ENCODE data around the gene SLAMF1.

SLAMF1 gene

DNA sequence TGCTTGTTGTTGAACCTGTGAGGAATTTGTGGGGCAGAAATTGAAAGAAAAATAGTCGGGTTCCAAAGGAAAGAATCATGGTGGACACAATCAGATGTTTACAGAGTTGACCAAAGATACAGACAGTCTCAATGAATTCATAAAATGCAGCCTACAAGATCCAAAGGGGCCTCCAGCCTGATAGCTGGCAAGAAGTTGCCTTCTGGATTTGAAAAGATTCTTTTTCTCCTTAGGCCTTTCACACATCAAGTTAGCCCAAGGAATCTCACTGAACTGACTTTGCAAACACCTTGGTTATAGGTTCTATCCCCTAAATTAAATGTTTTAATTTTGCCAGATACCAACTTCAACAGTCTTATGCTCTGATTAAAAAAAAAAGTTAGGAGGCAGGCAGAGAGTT, 21.5 kb downstream of the SLAMF1 start:
- H3K9ac ChIP-seq (ENCODE audit: low read length), result no peak overlapping the region
- H3K4me1 ChIP-seq (ENCODE audit: control insufficient read depth, insufficient read depth, low read depth, low read length), result peaks cover 1% of the 10 kb centered on the region
- no peak overlapping the region for H2BK15ac ChIP-seq (ENCODE audit: low read depth, poor library complexity, severe bottlenecking)
- H3K9me3 ChIP-seq (ENCODE audit: control insufficient read depth, low read length), result no peaks in the 10 kb centered on the region
- no peak overlapping the region for H2BK12ac ChIP-seq (ENCODE audit: low read length in 2 of 2)
- no peak overlapping the region for H3K4me2 ChIP-seq (ENCODE audit: low read length, poor library complexity, severe bottlenecking)
- H3K18ac ChIP-seq (ENCODE audit: low read depth in 1 of 2, low read length in 2 of 2), result no peak overlapping the region
- no peak overlapping the region for H3K4me3 ChIP-seq (ENCODE audit: insufficient read depth in 1 of 2, low read depth in 1 of 2, low read length in 2 of 2)
- no peak overlapping the region for H2BK5ac ChIP-seq (ENCODE audit: low read depth, low read length, poor library complexity, severe bottlenecking)
- no peak overlapping the region for H3K4ac ChIP-seq (ENCODE audit: low read depth in 1 of 2, low read length in 2 of 2)
- 78% methylated on average over 1 of the region's 1 CpG for WGBS
- no peak overlapping the region for H3K27ac ChIP-seq (ENCODE audit: low read length, poor library complexity, severe bottlenecking)
- no peak overlapping the region for H2AFZ ChIP-seq (ENCODE audit: low read depth, low read length)
- no peak overlapping the region for H3K23ac ChIP-seq (ENCODE audit: low read length in 2 of 2)
- no peaks in the 10 kb centered on the region for H3K36me3 ChIP-seq (ENCODE audit: control insufficient read depth in 1 of 2, insufficient read depth in 2 of 2, low read depth in 1 of 2, low read length in 2 of 2)
- no peak overlapping the region for H4K91ac ChIP-seq (ENCODE audit: low read length)
- H2AK5ac ChIP-seq (ENCODE audit: low read length, severe bottlenecking), result no peak overlapping the region
- H2BK120ac ChIP-seq (ENCODE audit: low read depth, low read length), result no peak overlapping the region
- H3K79me1 ChIP-seq (replicated peaks; ENCODE audit: low read length, poor library complexity, severe bottlenecking), result no peaks in the 10 kb centered on the region
- peaks cover 3 to 4% of the 10 kb centered on the region in 2 experiments for H3K27me3 ChIP-seq (ENCODE audit: control insufficient read depth in 1 of 2, insufficient read depth in 1 of 2, low read length in 2 of 2)
- H4K8ac ChIP-seq (ENCODE audit: low read length), result no peak overlapping the region
- no peak overlapping the region for H3K14ac ChIP-seq (ENCODE audit: low read length in 2 of 2)
- DNase-seq, result no peak

DNA sequence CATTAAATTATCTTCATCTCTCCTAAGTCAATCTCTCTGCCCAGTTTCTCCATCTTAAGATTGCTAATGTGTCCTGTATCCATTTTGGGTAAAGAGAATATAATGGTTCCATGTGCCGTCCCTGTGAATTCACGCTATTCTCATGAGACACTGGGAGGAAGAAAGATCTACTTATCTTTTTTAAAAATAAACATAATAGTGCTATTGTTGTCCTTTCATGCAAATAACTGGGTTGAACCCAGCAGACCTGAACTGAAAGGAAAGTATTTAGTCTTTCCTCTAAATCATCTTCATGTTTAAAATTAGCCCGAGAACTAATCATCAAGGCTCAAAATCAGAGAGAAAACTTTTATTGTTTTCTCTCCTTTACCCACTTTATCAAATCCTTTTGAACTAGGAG, 22.4 kb downstream of the SLAMF1 start:
- Histone ChIP-seq H3K27ac (ENCODE audit: low read length, poor library complexity, severe bottlenecking) (no peak overlapping the region), H2AFZ (ENCODE audit: low read depth, low read length) (no peak overlapping the region), H3K4me3 (ENCODE audit: insufficient read depth in 1 of 2, low read depth in 1 of 2, low read length in 2 of 2) (no peak overlapping the region), H3K4ac (ENCODE audit: low read depth in 1 of 2, low read length in 2 of 2) (no peak overlapping the region), H2BK12ac (ENCODE audit: low read length in 2 of 2) (no peak overlapping the region), H2BK120ac (ENCODE audit: low read depth, low read length) (no peak overlapping the region), H3K79me1 (replicated peaks; ENCODE audit: low read length, poor library complexity, severe bottlenecking) (no peaks in the 10 kb centered on the region), H4K8ac (ENCODE audit: low read length) (no peak overlapping the region), H2BK15ac (ENCODE audit: low read depth, poor library complexity, severe bottlenecking) (no peak overlapping the region), H4K91ac (ENCODE audit: low read length) (no peak overlapping the region), H3K9ac (ENCODE audit: low read length) (no peak overlapping the region), H3K4me1 (ENCODE audit: control insufficient read depth, insufficient read depth, low read depth, low read length) (peaks cover 1% of the 10 kb centered on the region), H3K27me3 (ENCODE audit: control insufficient read depth in 1 of 2, insufficient read depth in 1 of 2, low read length in 2 of 2) (peaks cover 0 to 4% of the 10 kb centered on the region in 2 experiments), H3K9me3 (ENCODE audit: control insufficient read depth, low read length) (no peaks in the 10 kb centered on the region), H3K14ac (ENCODE audit: low read length in 2 of 2) (no peak overlapping the region), H2AK5ac (ENCODE audit: low read length, severe bottlenecking) (no peak overlapping the region), H2BK5ac (ENCODE audit: low read depth, low read length, poor library complexity, severe bottlenecking) (no peak overlapping the region), H3K18ac (ENCODE audit: low read depth in 1 of 2, low read length in 2 of 2) (no peak overlapping the region), H3K36me3 (ENCODE audit: control insufficient read depth in 1 of 2, insufficient read depth in 2 of 2, low read depth in 1 of 2, low read length in 2 of 2) (no peaks in the 10 kb centered on the region), H3K23ac (ENCODE audit: low read length in 2 of 2) (no peak overlapping the region), H3K4me2 (ENCODE audit: low read length, poor library complexity, severe bottlenecking) (no peak overlapping the region)
- DNase-seq, result no peak
- 83% methylated on average over 1 of the region's 3 CpGs for WGBS

DNA sequence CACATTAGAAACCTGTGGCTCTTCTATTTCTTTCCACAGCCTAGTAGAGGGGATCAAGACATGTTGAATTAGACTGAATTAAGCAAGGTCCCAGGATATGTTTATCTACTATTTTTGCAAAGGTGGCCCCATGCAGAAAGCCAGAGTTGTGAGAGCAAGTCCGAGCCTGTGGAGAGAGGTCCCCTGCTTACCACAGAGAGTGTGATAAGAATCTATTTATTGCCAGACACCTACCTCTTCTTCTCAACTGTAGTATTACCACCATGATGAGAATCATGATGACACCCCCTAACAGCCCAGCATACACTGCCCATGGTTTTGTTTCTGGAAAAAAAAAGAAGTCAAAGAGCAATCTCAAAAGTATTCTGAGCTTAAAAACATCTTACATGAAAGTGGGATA, 23.0 kb downstream of the SLAMF1 start:
- no peak overlapping the region for H2BK12ac ChIP-seq (ENCODE audit: low read length in 2 of 2)
- H3K79me1 ChIP-seq (replicated peaks; ENCODE audit: low read length, poor library complexity, severe bottlenecking), result no peaks in the 10 kb centered on the region
- peaks cover 2% of the 10 kb centered on the region for H3K9me3 ChIP-seq (ENCODE audit: control insufficient read depth, low read length)
- no peak overlapping the region for H3K4ac ChIP-seq (ENCODE audit: low read depth in 1 of 2, low read length in 2 of 2)
- no peak overlapping the region for H3K23ac ChIP-seq (ENCODE audit: low read length in 2 of 2)
- no peak for DNase-seq
- H3K18ac ChIP-seq (ENCODE audit: low read depth in 1 of 2, low read length in 2 of 2), result no peak overlapping the region
- no peak overlapping the region for H4K8ac ChIP-seq (ENCODE audit: low read length)
- no peak overlapping the region for H3K9ac ChIP-seq (ENCODE audit: low read length)
- no peak overlapping the region for H2BK120ac ChIP-seq (ENCODE audit: low read depth, low read length)
- H3K4me3 ChIP-seq (ENCODE audit: insufficient read depth in 1 of 2, low read depth in 1 of 2, low read length in 2 of 2), result no peak overlapping the region
- no peak overlapping the region for H3K4me2 ChIP-seq (ENCODE audit: low read length, poor library complexity, severe bottlenecking)
- H3K14ac ChIP-seq (ENCODE audit: low read length in 2 of 2), result no peak overlapping the region
- H3K27ac ChIP-seq (ENCODE audit: low read length, poor library complexity, severe bottlenecking), result no peak overlapping the region
- H2BK15ac ChIP-seq (ENCODE audit: low read depth, poor library complexity, severe bottlenecking), result no peak overlapping the region
- H2AFZ ChIP-seq (ENCODE audit: low read depth, low read length), result no peak overlapping the region
- H3K27me3 ChIP-seq (ENCODE audit: control insufficient read depth in 1 of 2, insufficient read depth in 1 of 2, low read length in 2 of 2), result peaks cover 0 to 4% of the 10 kb centered on the region in 2 experiments
- WGBS, result 83% methylated on average over 1 of the region's 1 CpG
- no peak overlapping the region for H2BK5ac ChIP-seq (ENCODE audit: low read depth, low read length, poor library complexity, severe bottlenecking)
- H3K4me1 ChIP-seq (ENCODE audit: control insufficient read depth, insufficient read depth, low read depth, low read length), result no peaks in the 10 kb centered on the region
- no peak overlapping the region for H4K91ac ChIP-seq (ENCODE audit: low read length)
- no peak overlapping the region for H2AK5ac ChIP-seq (ENCODE audit: low read length, severe bottlenecking)
- no peaks in the 10 kb centered on the region for H3K36me3 ChIP-seq (ENCODE audit: control insufficient read depth in 1 of 2, insufficient read depth in 2 of 2, low read depth in 1 of 2, low read length in 2 of 2)

DNA sequence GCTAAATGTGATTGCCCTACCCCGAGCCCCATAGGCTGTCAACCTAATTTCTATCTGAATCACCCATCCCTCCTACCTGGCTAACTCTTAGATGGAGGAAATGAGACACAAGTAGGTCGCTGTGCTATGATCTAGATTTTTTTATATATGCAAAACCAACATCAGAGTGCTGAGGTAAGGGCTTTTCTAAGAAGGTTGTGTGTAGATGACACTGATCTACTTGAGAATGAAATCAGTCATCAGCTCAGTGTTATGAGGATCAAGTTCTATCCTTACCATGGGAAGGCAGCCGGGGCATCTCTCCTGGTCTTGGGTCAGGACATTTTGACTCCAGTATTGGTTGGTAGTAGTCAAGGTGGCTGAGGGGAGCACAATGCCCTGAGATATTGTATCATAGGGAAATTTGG, 23.6 kb downstream of the SLAMF1 start:
- H3K4me3 ChIP-seq (ENCODE audit: insufficient read depth in 1 of 2, low read depth in 1 of 2, low read length in 2 of 2), result no peak overlapping the region
- H2BK12ac ChIP-seq (ENCODE audit: low read length in 2 of 2), result no peak overlapping the region
- no peak overlapping the region for H3K23ac ChIP-seq (ENCODE audit: low read length in 2 of 2)
- no peak for DNase-seq
- no peak overlapping the region for H3K27ac ChIP-seq (ENCODE audit: low read length, poor library complexity, severe bottlenecking)
- H2BK120ac ChIP-seq (ENCODE audit: low read depth, low read length), result no peak overlapping the region
- H3K18ac ChIP-seq (ENCODE audit: low read depth in 1 of 2, low read length in 2 of 2), result no peak overlapping the region
- peaks cover 4% of the 10 kb centered on the region for H3K9me3 ChIP-seq (ENCODE audit: control insufficient read depth, low read length)
- H3K36me3 ChIP-seq (ENCODE audit: control insufficient read depth in 1 of 2, insufficient read depth in 2 of 2, low read depth in 1 of 2, low read length in 2 of 2), result no peaks in the 10 kb centered on the region
- H2AFZ ChIP-seq (ENCODE audit: low read depth, low read length), result no peak overlapping the region
- H4K8ac ChIP-seq (ENCODE audit: low read length), result no peak overlapping the region
- no peak overlapping the region for H3K4me2 ChIP-seq (ENCODE audit: low read length, poor library complexity, severe bottlenecking)
- H2BK15ac ChIP-seq (ENCODE audit: low read depth, poor library complexity, severe bottlenecking), result no peak overlapping the region
- H3K9ac ChIP-seq (ENCODE audit: low read length), result no peak overlapping the region
- no peak overlapping the region for H4K91ac ChIP-seq (ENCODE audit: low read length)
- no peaks in the 10 kb centered on the region for H3K4me1 ChIP-seq (ENCODE audit: control insufficient read depth, insufficient read depth, low read depth, low read length)
- H3K79me1 ChIP-seq (replicated peaks; ENCODE audit: low read length, poor library complexity, severe bottlenecking), result no peaks in the 10 kb centered on the region
- H2AK5ac ChIP-seq (ENCODE audit: low read length, severe bottlenecking), result no peak overlapping the region
- no peak overlapping the region for H3K4ac ChIP-seq (ENCODE audit: low read depth in 1 of 2, low read length in 2 of 2)
- H3K27me3 ChIP-seq (ENCODE audit: control insufficient read depth in 1 of 2, insufficient read depth in 1 of 2, low read length in 2 of 2), result peaks cover 0 to 4% of the 10 kb centered on the region in 2 experiments
- H2BK5ac ChIP-seq (ENCODE audit: low read depth, low read length, poor library complexity, severe bottlenecking), result no peak overlapping the region
- 90% methylated on average over 1 of the region's 3 CpGs for WGBS
- no peak overlapping the region for H3K14ac ChIP-seq (ENCODE audit: low read length in 2 of 2)

All from mesenchymal stem cell (in vitro differentiated cells and primary cell).